Brain microvascular endothelial cell (primary cell): ENCODE measurements around the gene HACD2.

Experiments used
- DNase-seq: peaks from one replicate; pipeline ENCODE4 v3.0.0-alpha.2; 2020
- H3K27ac ChIP-seq: fragments of 250-450 bp; sonication (Bioruptor Pico); 2 replicates; pipeline ENCODE4 v1.5.1; 2020; ENCODE audit warnings: mild to moderate bottlenecking, moderate library complexity
- H3K27me3 ChIP-seq: fragments of 250-450 bp; sonication (Bioruptor Pico); replicated peaks from 2 replicates; pipeline ENCODE4 v1.5.1; 2020; ENCODE audit warnings: mild to moderate bottlenecking
- H3K36me3 ChIP-seq: fragments of 250-450 bp; sonication (Bioruptor Pico); replicated peaks from 2 replicates; pipeline ENCODE4 v1.5.1; 2020; ENCODE audit warnings: mild to moderate bottlenecking
- H3K4me3 ChIP-seq: 2 replicates; pipeline ENCODE4 v1.5.1; 2011; ENCODE audit warnings: low read depth, mild to moderate bottlenecking, control low read depth, low read length, moderate library complexity
- CTCF ChIP-seq: IDR thresholded peaks from 2 replicates; pipeline ENCODE4 v1.5.1; 2011; ENCODE audit warnings: low read depth, mild to moderate bottlenecking, moderate library complexity, low read length, control low read depth, inconsistent platforms; ENCODE audit errors: missing control alignments
- in situ Hi-C: cut with HindIII; loops from 2 replicates; pipeline ENCODE4 v1.10.0; 2017; ENCODE audit warnings: low sequenced_read_pairs, low pct_ligation_motif_present

The HACD2 gene

GRCh38 chr3:123525433-123525832 is 59.4 kb downstream of the HACD2 start:
- TF ChIP-seq CTCF, result no peak
- DNase-seq, result no peak
- Histone ChIP-seq H3K4me3 (no peak overlapping the region), H3K27ac (no peak overlapping the region), H3K36me3 (peaks cover 2% of the 10 kb centered on the region), H3K27me3 (no peaks in the 10 kb centered on the region)
- in situ Hi-C loops, result no loop called here

DNA sequence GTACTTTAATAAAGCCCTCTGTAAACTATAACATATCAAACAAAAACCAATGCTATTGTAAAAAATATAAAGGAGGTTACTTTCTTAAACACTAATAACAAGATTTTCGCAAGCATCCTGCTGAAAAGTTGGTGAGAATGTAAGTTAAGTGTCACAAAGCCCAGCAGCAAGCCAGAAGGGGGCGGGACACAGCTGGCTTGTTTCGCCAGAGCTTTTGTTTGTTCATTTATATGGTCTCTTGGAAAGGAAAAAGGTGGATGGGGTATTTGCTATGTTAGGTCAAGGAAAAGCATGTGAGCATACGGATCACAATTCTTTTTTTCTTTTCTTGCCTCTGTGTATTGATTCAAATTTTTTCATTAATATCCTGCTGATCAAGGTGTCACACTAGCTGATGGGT is 59.9 kb downstream of the HACD2 start:
- in situ Hi-C loops, result no loop called here
- Histone ChIP-seq H3K4me3 (no peak overlapping the region), H3K27me3 (no peaks in the 10 kb centered on the region), H3K36me3 (peaks cover 2% of the 10 kb centered on the region), H3K27ac (no peak overlapping the region)
- TF ChIP-seq CTCF, result no peak
- no peak for DNase-seq

DNA sequence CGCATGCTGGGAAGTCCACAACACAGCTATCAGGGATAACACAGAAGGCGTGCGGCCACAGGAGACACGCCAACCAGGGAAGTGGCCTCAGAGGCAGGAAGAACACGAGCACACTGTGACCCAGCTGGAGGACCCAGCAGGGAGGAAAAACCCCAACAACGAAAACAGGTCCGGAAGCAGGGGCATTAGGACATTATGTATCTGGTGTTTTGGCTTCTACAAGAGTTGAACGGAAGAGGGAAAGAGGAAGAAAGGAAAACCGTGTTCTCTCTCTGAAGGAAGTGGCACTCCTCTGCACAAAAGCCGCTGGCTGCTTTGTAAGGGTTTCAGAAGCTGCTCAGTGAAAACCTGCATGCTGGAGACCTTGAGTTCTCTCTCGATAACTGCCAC is 61.8 kb downstream of the HACD2 start:
- no peak for TF ChIP-seq CTCF
- no peaks in the 10 kb centered on the region for H3K27me3 ChIP-seq
- no peak overlapping the region for H3K4me3 ChIP-seq
- peaks cover 2% of the 10 kb centered on the region for H3K36me3 ChIP-seq
- no peak for DNase-seq
- in situ Hi-C loops, result no loop called here
- no peak overlapping the region for H3K27ac ChIP-seq

DNA sequence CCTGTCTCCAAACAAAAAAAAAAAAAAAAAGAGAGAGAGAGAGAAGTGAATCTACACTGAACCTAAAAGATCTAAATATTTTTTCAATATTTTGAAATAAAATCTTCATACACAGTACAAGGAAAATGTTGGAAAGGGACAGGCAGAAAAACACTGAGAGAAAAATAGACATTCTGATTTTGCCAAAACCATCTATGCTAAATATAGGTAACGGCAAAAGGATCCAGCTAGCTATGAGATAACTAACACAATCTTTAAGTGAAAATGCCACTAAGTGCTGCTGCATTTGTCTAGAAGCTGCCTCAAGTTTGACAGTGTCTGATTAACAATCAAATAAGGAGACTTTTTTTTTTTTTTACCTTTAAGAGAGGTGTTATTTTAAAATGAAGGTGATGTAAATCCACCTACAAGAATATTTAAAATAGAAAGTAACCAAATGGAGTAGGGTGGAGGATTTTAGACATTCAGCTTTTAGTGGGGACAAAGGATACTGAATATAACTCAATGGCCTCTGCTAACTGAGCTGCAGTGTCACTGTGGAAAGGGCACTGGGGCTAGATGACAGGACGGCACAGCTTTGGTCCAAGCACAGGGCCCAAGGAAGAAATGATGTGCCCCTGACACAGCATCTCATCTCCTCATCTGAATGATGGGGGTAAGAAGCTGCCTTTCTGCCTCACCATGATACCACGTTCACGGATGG is 62.4 kb downstream of the HACD2 start:
- in situ Hi-C loops, result no loop called here
- Histone ChIP-seq H3K27me3 (no peaks in the 10 kb centered on the region), H3K36me3 (peaks cover 2% of the 10 kb centered on the region), H3K27ac (no peak overlapping the region), H3K4me3 (no peak overlapping the region)
- DNase-seq, result no peak
- no peak for TF ChIP-seq CTCF

DNA sequence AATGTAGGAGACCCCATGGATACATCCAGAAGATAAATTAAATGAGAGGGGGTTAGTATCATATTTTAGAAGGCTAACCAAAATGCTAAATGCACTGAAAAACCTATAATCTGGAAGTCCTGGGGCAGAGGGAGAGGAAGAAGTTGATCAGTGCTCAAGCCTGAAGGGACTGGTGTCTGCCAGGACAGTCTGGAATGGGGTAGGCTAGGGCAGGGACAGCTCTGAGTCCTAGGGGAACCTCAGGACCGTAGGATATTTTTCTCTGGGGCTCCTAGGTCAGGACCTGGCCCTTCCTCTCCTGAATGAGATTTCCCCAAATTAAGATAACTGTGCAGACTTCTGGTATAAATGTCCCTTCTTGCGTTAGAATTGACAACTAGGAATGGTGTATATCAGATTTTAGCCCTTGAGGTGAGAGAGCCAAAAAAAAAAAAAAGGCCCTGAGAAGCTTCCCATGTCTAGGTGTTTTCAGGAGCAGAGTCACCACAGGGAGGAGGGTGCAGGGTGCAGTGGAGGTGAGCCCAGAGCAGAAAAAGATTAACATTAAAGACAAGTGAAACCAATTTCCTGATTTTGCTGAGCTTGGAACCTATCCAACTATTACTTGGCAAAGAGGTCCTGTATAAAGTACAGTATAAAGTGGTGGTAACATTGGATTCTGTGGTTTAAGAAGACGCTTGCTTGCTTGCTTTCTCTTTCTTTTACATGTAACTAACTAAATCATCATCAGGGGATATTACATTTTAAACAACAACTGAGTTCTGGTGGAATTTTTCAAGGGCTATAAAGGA is 63.5 kb downstream of the HACD2 start:
- no peaks in the 10 kb centered on the region for H3K36me3 ChIP-seq
- in situ Hi-C loops, result no loop called here
- no peak for DNase-seq
- no peak overlapping the region for H3K27ac ChIP-seq
- no peak for TF ChIP-seq CTCF
- no peaks in the 10 kb centered on the region for H3K27me3 ChIP-seq
- no peak overlapping the region for H3K4me3 ChIP-seq
